Liver (tissue), 9 donors: ENCODE data around the gene ABHD16B. TPM values are rescaled to one million over a fixed set of nuclear protein-coding genes. Genes with fewer than 3 reads are reported as not detected.
"Not testable (repeated sequence)": the region's sequence is repeated elsewhere in the genome, so short reads cannot be mapped to it uniquely, and the experiment has no call there.

Source experiments
- DNase-seq: peaks from one replicate; pipeline ENCODE4 v3.0.0-alpha.2; 2017; ENCODE audit warnings: low spot score
- H3K27ac ChIP-seq, 2 donors: one replicate each; pipeline ENCODE4 v1.7.0; 2013; ENCODE audit warnings: inconsistent platforms in 2 of 2, low read length in 2 of 2, control low read depth in 1 of 2, low read depth in 1 of 2, mild to moderate bottlenecking in 1 of 2
- H3K27me3 ChIP-seq, 4 donors: one replicate each; pipeline versions ENCODE4 v1.6.1 to v1.7.0; 2013; ENCODE audit warnings: low read length in 3 of 4, inconsistent platforms in 1 of 4, mild to moderate bottlenecking in 1 of 4, moderate library complexity in 1 of 4; ENCODE audit not compliant: control insufficient read depth in 4 of 4, insufficient read depth in 4 of 4
- H3K36me3 ChIP-seq, 4 donors: one replicate each; pipeline versions ENCODE4 v1.6.1 to v1.7.0; 2013; ENCODE audit warnings: low read length in 3 of 4, mild to moderate bottlenecking in 3 of 4, low read depth in 1 of 4, moderate library complexity in 1 of 4; ENCODE audit not compliant: control insufficient read depth in 4 of 4, insufficient read depth in 3 of 4
- H3K4me1 ChIP-seq, 4 donors: one replicate each; pipeline versions ENCODE4 v1.6.1 to v1.7.0; 2013; ENCODE audit warnings: low read length in 3 of 4, mild to moderate bottlenecking in 3 of 4, moderate library complexity in 1 of 4; ENCODE audit not compliant: control insufficient read depth in 4 of 4, insufficient read depth in 4 of 4
- H3K4me3 ChIP-seq, 3 donors: one replicate each; pipeline versions ENCODE4 v1.6.1 to v1.7.0; 2013; ENCODE audit warnings: low read length in 3 of 3, control low read depth in 1 of 3, low read depth in 1 of 3, mild to moderate bottlenecking in 1 of 3
- H3K9ac ChIP-seq, 2 donors: one replicate each; pipeline ENCODE4 v1.7.0; 2013; ENCODE audit warnings: low read length in 2 of 2, mild to moderate bottlenecking in 2 of 2, moderate library complexity in 2 of 2, control low read depth in 1 of 2, low read depth in 1 of 2
- H3K9me3 ChIP-seq, 4 donors: one replicate each; pipeline versions ENCODE4 v1.6.1 to v1.7.0; 2013; ENCODE audit warnings: low read length in 3 of 4; ENCODE audit not compliant: control insufficient read depth in 4 of 4
- FOXA1 ChIP-seq: IDR thresholded peaks from 2 replicates; pipeline ENCODE4 v1.6.1; 2016; ENCODE audit warnings: antibody characterized with exemption
- FOXA2 ChIP-seq: IDR thresholded peaks from 2 replicates; pipeline ENCODE4 v1.6.1; 2016; ENCODE audit warnings: antibody characterized with exemption
- GABPA ChIP-seq, 2 donors: IDR thresholded peaks in 1 of 2; conservative IDR thresholded peaks in 1 of 2; 2 replicates each; pipeline ENCODE4 v1.6.1; 2016; ENCODE audit warnings: antibody characterized with exemption in 2 of 2, mild to moderate bottlenecking in 1 of 2, moderate library complexity in 1 of 2
- HNF4G ChIP-seq: IDR thresholded peaks from 2 replicates; pipeline ENCODE4 v1.6.1; 2016; ENCODE audit warnings: antibody characterized with exemption
- JUND ChIP-seq, 2 donors: IDR thresholded peaks; 2 replicates each; pipeline ENCODE4 v1.6.1; 2016; ENCODE audit warnings: antibody characterized with exemption in 2 of 2
- RXRA ChIP-seq, 2 donors: IDR thresholded peaks; 2 replicates each; pipeline ENCODE4 v1.6.1; 2017 to 2018; ENCODE audit warnings: antibody characterized with exemption in 2 of 2, mild to moderate bottlenecking in 1 of 2
- SP1 ChIP-seq: IDR thresholded peaks from 2 replicates; pipeline ENCODE4 v1.6.1; 2018; ENCODE audit warnings: antibody characterized with exemption, mild to moderate bottlenecking
- YY1 ChIP-seq: IDR thresholded peaks from 2 replicates; pipeline ENCODE4 v1.6.1; 2016; ENCODE audit warnings: antibody characterized with exemption, mild to moderate bottlenecking
- WGBS: extraction: QIAGEN DNeasy Blood & Tissue Kit; methylation state at CpG from one replicate; pipeline ENCODE4 v1.1.7; 2013; 5-methylcytosine and 5-hydroxymethylcytosine counted together
- polyA plus RNA-seq, 2 donors: library from polyadenylated mRNA; stranded (reverse) in 1 of 2; unstranded in 1 of 2; fragments of 200-250 nt in 1 of 2; fragments of >200 nt in 1 of 2; fragmentation: Nextera tagmentation in 1 of 2; extraction: Ambion mirVana in 1 of 2; gene quantifications; one replicate each; pipeline versions ENCODE4 v1.2.1 to v1.2.3, GENCODE V29; 2013 to 2015
- total RNA-seq, 2 donors: library from RNA; depleted of rRNA; stranded (reverse); fragments of >200 nt; gene quantifications; one replicate each; pipeline ENCODE4 v1.2.3, GENCODE V29; 2014
- TF ChIP-seq, protein P1 (sequence below): IDR thresholded peaks from 2 replicates; pipeline ENCODE4 v1.6.1; 2016; ENCODE audit warnings: antibody characterized with exemption, mild to moderate bottlenecking
- TF ChIP-seq, protein P2 (sequence below): IDR thresholded peaks from 2 replicates; pipeline ENCODE4 v1.6.1; 2016; ENCODE audit warnings: antibody characterized with exemption
- donor health status: healthy.
- donor health status: healthy.
- donor health status: healthy.
- donor health status: healthy.
- donor health status: healthy.

ABHD16B gene
- total and polyA plus RNA-seq, 4 donors = 0.10 TPM; not detected in 3

DNA sequence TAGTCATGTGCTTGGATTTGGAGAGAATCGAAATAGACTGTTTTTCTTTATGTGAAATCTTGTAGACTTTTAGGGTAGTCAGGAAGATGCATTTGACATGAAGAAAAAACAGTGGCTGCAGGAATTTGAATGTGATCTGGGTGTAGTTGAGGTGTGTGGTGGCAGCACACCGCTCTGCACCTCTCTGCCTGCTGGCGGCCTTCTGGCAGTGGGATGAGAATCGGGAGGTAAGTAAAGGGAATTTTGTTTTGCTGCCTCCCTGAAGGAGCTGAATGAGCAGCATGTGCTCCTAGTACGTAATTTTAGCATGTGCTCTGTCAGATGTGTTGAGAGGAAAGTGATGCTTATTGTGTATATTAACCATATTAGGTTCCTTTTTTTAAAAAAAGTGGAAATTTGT, 7.0 kb downstream of the ABHD16B start:
- H3K36me3 ChIP-seq = peaks cover 2 to 19% (median 13%) of the 10 kb centered on the region in 4 donors
- WGBS = 97% methylated on average over 5 of the region's 5 CpGs
- H3K27me3 ChIP-seq = no peaks in the 10 kb centered on the region
- DNase-seq = no peak
- no peaks in the 10 kb centered on the region for H3K9me3 ChIP-seq
- H3K4me1 ChIP-seq = peaks cover under 1 to 21% (median 12%) of the 10 kb centered on the region in 4 donors
- H3K9ac ChIP-seq = no peak overlapping the region
- H3K27ac ChIP-seq = no peak overlapping the region
- no peak for TF ChIP-seq FOXA2
- TF ChIP-seq YY1 = no peak
- no peak for TF ChIP-seq SP1
- no peak for TF ChIP-seq HNF4G
- TF ChIP-seq JUND (IDR thresholded peaks at IDR 0.05) = no peak
- TF ChIP-seq, protein P1, sequence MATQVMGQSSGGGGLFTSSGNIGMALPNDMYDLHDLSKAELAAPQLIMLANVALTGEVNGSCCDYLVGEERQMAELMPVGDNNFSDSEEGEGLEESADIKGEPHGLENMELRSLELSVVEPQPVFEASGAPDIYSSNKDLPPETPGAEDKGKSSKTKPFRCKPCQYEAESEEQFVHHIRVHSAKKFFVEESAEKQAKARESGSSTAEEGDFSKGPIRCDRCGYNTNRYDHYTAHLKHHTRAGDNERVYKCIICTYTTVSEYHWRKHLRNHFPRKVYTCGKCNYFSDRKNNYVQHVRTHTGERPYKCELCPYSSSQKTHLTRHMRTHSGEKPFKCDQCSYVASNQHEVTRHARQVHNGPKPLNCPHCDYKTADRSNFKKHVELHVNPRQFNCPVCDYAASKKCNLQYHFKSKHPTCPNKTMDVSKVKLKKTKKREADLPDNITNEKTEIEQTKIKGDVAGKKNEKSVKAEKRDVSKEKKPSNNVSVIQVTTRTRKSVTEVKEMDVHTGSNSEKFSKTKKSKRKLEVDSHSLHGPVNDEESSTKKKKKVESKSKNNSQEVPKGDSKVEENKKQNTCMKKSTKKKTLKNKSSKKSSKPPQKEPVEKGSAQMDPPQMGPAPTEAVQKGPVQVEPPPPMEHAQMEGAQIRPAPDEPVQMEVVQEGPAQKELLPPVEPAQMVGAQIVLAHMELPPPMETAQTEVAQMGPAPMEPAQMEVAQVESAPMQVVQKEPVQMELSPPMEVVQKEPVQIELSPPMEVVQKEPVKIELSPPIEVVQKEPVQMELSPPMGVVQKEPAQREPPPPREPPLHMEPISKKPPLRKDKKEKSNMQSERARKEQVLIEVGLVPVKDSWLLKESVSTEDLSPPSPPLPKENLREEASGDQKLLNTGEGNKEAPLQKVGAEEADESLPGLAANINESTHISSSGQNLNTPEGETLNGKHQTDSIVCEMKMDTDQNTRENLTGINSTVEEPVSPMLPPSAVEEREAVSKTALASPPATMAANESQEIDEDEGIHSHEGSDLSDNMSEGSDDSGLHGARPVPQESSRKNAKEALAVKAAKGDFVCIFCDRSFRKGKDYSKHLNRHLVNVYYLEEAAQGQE = no peak
- TF ChIP-seq, protein P2, sequence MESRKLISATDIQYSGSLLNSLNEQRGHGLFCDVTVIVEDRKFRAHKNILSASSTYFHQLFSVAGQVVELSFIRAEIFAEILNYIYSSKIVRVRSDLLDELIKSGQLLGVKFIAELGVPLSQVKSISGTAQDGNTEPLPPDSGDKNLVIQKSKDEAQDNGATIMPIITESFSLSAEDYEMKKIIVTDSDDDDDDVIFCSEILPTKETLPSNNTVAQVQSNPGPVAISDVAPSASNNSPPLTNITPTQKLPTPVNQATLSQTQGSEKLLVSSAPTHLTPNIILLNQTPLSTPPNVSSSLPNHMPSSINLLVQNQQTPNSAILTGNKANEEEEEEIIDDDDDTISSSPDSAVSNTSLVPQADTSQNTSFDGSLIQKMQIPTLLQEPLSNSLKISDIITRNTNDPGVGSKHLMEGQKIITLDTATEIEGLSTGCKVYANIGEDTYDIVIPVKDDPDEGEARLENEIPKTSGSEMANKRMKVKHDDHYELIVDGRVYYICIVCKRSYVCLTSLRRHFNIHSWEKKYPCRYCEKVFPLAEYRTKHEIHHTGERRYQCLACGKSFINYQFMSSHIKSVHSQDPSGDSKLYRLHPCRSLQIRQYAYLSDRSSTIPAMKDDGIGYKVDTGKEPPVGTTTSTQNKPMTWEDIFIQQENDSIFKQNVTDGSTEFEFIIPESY = no peak
- TF ChIP-seq FOXA1 = no peak
- TF ChIP-seq GABPA (IDR thresholded peaks at IDR 0.05 in 1 of 2, conservative IDR thresholded peaks at IDR 0.05 in 1 of 2) = no peak
- no peak for TF ChIP-seq RXRA (IDR thresholded peaks at IDR 0.05)
- no peak overlapping the region for H3K4me3 ChIP-seq

DNA sequence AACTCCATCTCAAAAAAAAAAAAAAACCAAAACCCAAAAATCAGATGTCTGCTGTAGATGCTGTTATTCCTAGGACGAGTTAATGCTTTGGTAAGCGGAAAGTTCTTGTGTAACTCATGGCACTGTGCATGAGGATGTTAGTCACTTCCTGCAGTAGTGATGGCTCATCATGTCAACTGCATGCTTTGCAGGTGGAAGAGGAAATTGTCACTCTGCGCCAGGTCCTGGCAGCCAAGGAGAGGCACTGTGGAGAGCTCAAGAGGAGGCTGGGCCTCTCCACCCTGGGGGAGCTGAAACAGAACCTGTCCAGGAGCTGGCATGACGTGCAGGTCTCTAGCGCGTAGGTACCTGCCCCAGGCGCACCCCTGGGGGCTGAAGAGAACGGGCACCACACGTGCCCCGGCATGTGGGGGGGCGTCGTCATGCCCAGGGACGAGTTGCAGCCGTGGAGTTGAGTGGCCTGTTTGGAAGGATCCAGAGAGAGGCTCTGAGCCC, 12.2 kb downstream of the ABHD16B start:
- no peak for DNase-seq
- peak overlapping the region; percentile 43 to 51 for H3K27ac ChIP-seq
- H3K36me3 ChIP-seq = peaks cover 18 to 59% (median 39%) of the 10 kb centered on the region in 4 donors
- no peaks in the 10 kb centered on the region for H3K4me1 ChIP-seq
- H3K4me3 ChIP-seq = no peak overlapping the region
- no peaks in the 10 kb centered on the region for H3K9me3 ChIP-seq
- 83% methylated on average over 14 of the region's 14 CpGs for WGBS
- no peak overlapping the region for H3K9ac ChIP-seq
- H3K27me3 ChIP-seq = no peaks in the 10 kb centered on the region
- TF ChIP-seq FOXA2 = no peak
- TF ChIP-seq GABPA (IDR thresholded peaks at IDR 0.05 in 1 of 2, conservative IDR thresholded peaks at IDR 0.05 in 1 of 2) = peak in 1 of 2 donors; percentile 30

DNA sequence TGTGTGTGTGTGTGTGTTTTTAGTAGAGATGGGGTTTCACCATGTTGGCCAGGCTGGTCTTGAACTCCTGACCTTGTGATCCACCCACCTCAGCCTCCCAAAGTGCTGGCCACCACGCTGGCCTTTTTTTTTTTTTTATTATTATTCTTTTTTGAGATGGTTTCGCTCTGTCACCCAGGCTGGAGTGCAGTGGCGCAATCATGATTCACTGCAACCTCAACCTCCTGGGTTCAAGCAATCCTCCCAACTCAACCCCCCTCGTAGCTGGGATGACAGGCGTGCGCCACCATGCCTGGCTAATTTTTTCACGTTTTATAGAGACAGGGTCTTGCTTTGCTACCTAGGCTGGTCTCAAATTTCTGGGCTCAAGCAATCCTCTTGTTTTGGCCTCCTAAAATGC, 12.9 kb downstream of the ABHD16B start:
- 92% methylated on average over 7 of the region's 7 CpGs for WGBS
- not testable (repeated sequence) for H3K4me3 ChIP-seq

More for the DNA sequence above, 12.9 kb downstream of the ABHD16B start:
- H3K27ac ChIP-seq, H3K4me1 ChIP-seq, DNase-seq, H3K27me3 ChIP-seq, H3K9me3 ChIP-seq, H3K9ac ChIP-seq: not testable (repeated sequence)
- peaks cover 17 to 60% (median 38%) of the 10 kb centered on the region in 4 donors for H3K36me3 ChIP-seq
